Lower leg skin (tissue), 3 donors: ENCODE measurements around the gene MYOG.

Source experiments
- CTCF ChIP-seq, 3 donors: fragments of 450-650 bp; IDR thresholded peaks; one replicate each; pipeline ENCODE4 v1.5.1; 2016; ENCODE audit warnings: antibody characterized with exemption in 3 of 3, mild to moderate bottlenecking in 3 of 3, moderate library complexity in 2 of 3
- POLR2A ChIP-seq, 2 donors: fragments of 450-650 bp; IDR thresholded peaks; one replicate each; pipeline ENCODE4 v1.6.1; 2016 to 2017; ENCODE audit warnings: antibody characterized with exemption in 2 of 2, mild to moderate bottlenecking in 1 of 2, moderate library complexity in 1 of 2

- no peak for TF ChIP-seq POLR2A (IDR thresholded peaks at IDR 0.05)
- TF ChIP-seq CTCF (IDR thresholded peaks at IDR 0.05) = no peak
Measured at GRCh38 chr1:203058676-203058935, 27.2 kb downstream of the MYOG start.
